HG03280 (cell line): Measurements from ENCODE around the gene CDC42BPA.
"Not testable (repeated sequence)": the region's sequence is repeated elsewhere in the genome, so short reads cannot be mapped to it uniquely, and the experiment has no call there.

Source experiments
- ATAC-seq: cut with Tn5 transposase; IDR thresholded peaks from one replicate; pipeline ENCODE4 v1.9.1; 2021; ENCODE audit warnings: mild to moderate bottlenecking, moderate library complexity; ENCODE audit not compliant: unreplicated experiment

The CDC42BPA gene

DNA sequence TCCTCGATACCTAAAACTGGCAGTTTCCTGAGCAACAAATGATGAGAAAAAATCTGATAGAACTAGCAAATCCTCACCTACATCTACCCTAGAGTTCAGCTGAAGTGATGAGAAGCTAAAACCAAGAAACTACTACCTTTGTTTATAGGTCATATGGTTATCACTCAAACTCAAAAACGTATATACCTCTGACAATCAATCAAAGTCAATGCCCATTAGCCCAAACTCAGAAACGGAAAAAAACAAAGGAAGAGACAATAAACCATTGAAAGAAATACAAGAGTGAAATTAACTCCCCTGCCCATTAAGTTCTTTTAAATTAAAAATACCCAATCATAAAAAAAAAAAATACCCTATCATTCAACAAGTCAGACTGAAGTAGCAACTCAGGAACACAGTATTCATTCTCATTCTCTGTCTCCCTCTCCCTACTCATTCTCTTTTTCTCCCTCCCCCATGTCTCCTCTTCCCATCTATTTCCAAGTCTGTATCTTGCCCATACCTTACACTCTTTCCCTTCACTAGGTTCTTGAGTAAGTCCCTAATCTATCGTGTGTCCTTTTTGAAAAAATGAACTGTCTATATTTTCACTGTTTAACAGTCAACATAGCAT lies 6.8 kb downstream of the CDC42BPA start:
- no peak for ATAC-seq

DNA sequence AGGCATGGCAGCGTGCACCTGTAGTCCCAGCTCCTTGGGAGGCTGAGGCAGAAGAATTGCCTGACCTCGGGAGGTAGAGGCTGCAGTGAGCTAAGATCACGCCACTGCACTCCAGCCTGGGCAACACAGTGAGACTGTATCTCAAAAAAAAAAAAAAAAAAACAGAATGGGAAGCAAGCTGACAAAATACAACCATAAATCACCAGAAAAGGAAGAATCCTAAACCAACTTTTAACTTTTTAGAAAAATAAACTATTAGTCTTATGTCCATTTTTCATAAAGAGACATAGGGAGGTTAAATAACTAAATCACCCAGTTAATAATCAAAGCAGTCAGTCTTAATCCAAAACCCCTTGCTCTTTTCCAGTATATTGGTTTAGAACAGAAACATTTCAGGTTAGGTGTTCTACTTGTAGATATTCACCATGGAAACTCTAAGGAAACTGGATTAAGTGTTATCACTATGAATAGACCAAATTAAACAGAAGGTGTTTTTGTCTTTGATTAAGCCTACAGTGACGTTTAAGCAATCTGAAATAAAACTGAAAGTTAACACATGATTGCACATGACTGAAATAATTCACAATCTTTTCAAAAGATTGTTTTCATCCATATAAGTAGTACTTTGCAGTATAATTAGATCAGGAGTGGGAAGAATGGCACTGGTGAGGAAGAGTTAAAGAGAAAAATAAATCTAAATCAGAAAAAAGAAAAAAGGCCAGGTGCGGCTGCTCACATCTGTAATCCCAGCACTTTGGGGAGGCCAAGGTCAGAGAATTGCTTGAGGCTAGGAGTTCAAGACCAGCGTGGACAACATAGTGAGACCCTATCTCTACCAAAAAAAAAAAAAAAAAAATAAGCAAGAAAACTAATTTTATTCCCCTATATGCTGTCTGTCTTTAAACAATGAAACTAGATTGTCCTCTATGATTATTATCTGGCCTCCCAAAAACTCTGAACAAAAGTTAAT lies 9.6 kb downstream of the CDC42BPA start:
- ATAC-seq = no peak

DNA sequence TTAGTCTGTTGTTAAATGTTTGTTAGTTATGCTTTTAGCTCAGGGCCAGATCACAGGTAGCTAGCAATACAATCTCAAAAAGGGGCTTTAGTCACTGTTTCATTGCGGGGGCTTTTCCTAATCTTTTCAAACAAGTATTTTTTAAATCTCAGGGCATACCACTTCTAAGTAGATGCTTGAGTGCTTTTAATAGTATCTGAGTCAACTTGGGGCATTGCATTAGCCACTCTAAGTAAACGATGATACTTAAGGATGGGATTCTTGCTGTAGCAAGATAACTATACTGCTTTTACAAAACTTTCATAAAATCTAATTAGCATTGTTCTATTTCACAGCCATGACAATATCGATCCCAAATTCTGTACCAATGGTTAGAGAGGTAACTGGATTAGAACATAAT lies 11.6 kb downstream of the CDC42BPA start:
- ATAC-seq = no peak

DNA sequence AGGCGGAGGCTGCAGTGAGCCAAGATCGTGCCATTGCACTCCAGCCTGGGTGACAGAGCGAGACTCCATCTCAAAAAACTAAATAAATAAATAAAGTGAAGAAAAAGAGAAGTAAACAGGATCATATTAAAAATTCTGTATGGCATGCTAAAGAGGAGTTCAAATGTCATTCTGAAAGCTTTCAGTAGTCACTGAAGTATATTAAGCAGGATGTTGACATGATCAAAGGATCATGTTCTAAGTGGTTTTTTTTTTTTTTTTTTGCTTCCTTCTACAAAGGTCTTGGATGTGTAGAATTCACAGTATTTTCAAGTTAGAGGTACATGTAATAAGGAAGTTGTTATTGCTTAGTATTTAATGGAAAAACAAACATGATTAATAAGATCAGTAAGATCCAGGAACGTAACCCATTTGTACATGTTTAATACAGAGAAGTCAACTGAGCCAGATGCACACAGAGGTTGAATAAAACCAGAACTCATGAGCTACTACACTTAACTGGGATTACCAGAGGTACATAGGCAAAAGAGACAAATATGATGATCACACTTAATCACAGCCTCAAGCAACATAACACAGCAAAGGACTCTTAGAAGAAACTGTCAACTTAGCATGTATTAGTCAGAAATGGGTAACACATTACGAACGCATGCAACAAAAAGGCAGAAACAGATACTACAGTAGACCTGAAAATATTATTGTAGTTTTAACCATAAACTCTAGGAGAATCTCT lies 12.2 kb downstream of the CDC42BPA start:
- no peak for ATAC-seq

DNA sequence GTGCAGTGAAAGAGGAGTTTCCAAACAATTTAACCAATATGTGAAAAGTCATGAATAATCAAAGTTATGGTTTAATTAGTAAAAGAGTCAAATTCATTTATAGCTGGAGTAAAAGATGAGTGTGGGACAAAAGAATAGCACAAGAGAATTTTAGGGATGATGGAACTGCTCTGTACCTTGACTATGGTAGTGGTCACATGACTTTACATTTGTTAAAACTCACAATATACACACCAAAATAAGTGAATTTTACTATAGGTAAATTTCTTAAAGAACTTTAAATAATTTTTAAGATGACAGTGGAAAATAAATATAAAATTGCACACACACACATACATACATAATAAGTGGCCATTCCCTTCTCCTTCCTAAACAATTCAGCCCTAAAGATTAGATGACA lies 13.6 kb downstream of the CDC42BPA start:
- ATAC-seq = no peak

DNA sequence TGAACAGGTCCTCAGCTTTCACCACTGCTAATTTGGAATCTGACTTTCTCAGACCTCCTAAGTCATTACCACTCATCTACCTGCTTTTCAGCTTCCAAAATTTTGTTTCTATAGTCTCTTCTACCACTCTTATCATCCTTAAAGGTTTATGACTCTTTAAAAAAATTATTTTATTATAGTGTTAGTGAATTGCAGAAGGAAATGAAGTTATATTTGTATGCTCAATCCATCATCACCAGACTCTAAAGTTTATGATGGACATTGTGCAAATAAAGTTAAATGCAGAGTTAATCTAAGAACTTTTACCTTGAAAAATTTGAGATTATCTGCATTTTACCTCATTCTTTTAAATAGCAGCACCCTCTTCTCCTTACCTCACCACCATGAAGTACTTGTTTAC lies 14.6 kb downstream of the CDC42BPA start:
- ATAC-seq = no peak

DNA sequence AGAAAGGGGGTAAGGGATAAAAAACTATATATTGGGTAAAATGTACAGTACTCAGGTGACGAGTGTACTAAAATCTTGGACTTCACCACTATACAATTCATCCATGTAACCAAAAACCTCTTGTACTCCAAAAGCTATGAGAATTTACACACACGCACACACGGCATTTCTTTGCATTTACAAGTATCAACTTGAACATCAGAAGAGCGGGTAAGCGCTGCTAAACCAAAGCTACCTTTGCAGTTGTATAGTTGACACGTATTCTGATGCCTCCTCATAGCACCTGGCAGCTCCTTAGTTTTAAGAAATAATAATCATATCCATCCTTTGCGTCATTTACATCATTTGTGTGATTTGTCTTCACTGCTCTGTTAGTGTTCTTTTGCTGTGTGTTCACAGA lies 17.6 kb downstream of the CDC42BPA start:
- ATAC-seq = no peak

DNA sequence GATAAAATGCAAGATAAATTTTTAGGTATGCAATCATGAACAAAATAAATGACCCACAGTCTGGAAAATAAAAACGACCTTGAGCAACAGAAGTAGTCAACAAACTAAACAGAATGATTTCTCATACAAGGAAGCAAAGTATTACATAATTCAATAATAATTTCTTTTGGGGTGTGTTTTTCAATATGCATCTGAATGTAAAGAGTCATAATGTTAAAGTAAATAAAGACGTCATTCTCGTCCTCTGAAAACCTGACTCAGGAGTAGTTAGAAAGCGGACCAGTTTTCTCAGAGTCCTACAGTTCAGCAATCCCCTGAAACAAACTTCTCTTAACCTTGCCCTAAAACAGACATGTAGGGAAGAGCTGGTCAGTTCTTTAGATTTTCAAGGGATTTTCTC lies 18.6 kb downstream of the CDC42BPA start:
- ATAC-seq = no peak

DNA sequence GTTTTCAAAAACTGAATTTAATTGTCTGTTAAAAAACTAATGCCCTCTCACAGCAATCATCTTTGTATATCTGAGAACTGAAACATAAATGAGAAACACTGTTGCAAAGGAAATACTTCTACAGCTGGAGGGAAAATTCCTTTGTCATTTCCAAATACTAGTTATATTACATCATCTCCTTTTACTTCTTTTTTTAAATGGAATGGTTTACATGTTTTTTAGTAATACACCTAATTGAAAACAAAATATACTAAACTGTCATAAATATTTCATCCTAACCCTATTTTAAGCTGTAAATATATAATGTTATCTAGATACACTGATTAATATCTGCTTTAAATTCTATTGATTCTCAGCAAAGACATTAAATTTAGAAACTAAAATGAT lies 19.1 kb downstream of the CDC42BPA start:
- no peak for ATAC-seq

DNA sequence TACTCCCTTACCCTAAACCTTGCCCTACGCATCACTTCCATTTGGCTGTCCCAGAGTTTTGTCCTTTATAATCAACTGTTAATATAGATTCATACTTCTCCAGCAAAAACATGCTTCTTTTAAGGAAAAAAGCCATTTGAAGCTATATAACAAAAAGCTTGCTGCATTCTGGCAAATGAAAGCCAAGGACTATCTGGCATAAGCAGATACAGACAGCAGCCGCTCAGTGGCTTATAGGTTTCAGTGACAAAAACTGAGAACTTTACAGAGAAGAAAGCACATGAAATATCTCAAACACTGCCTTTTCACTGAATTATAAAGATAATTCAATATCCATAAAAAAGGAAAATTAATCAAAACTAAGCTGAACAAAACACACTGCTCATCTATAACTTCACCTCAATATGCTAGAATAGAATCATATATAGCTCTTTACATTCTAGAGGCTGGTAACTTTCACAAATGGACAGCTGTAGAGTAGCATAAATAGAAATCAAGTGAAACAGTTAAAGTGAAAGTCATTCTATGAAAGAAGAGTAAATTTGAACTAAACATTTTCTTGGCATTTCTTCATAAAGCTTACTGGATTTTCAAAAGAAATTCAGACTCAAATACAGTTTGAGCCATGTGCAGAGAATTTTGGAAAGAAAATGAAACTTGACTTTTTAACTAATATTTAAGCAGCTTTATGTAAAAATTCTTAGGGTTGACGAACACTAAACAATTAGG lies 19.6 kb downstream of the CDC42BPA start:
- ATAC-seq = no peak

DNA sequence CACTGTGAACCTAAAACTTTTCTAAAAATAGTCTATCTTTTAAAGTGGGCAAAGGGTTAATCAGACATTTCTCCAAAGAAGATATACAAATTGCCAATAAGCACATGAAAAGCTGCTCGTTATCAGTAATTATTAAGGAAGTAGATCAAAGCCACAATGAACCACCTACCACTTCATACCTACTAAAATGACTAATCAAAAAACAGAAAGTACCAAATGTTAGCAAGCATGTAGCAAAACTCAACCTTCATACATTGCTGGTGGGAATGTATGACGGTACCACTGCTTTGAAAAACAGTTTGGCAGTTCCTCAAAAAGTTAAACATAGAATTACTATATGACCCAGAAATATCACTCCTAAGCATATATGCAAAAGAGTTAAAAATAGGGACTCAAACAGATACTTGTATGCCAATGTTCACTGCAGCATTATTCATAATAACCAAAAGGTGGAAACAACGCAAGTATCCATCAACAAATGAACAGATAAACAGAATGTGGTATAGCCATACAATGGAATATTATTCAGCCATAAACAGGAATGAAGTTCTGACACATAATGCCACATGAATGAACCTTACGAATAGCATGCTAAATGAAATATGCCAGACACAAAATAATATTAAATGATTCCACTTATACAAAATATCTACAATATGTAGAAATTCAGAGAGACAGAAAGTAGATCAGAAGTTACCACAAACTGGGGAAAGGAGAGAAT lies 21.1 kb downstream of the CDC42BPA start:
- no peak for ATAC-seq

DNA sequence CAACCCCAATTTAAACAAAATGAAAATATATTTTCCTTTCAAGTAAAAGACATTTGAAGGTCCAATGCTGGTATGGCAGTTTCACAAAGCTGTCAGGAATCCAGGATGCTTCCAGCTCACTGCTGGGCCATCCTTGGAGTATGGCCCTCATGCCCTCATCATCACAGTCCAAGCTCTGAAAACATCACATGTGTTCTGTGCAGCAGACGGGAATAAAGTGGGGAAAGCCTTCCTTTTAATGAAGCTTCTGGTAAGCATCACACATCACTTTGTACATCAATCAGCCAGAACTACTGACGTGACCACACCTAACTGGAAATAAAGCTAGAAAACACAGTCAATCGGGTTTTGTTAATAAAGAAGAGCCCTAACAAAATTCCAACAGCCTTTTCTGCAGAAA lies 22.7 kb downstream of the CDC42BPA start:
- no peak for ATAC-seq

DNA sequence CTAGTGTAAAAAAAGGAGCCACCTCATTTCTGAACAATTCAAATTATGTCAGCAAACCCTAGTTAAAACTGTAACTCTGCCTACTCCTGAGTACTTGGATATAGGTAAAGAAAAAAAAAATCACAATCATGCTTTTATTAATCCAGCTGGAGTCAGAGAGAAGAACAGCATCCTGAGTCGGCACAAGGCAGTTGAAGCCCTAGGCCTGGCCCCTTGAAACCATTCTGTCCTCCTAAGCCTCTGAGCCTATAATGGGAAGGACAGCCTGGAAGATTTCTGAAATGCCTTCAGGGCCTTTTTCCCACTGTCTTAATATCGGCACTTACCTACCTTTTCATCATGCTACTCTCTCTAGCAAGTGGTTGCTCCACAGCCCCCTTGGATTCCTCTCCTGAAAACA lies 32.5 kb downstream of the CDC42BPA start:
- ATAC-seq = no peak

DNA sequence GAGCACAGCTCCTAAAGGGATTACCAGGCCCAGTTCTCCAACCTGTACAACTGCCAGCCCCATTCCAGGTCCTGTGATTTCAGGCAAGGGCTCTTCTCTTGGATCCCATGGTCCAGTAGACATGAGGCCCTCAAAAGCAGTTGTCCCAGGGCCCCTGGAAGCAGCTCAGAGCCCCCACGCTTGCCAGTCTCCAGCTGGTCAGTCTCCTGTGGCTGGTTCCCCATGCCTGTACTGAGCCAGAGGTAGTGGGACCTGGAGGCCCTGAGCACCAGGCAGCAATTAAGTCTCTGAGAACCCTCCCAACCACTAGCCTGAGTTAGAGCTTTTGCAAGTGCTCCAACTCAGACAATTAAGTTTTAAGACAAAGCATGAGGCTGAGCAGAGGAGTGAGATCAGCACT lies 36.9 kb downstream of the CDC42BPA start:
- no peak for ATAC-seq

DNA sequence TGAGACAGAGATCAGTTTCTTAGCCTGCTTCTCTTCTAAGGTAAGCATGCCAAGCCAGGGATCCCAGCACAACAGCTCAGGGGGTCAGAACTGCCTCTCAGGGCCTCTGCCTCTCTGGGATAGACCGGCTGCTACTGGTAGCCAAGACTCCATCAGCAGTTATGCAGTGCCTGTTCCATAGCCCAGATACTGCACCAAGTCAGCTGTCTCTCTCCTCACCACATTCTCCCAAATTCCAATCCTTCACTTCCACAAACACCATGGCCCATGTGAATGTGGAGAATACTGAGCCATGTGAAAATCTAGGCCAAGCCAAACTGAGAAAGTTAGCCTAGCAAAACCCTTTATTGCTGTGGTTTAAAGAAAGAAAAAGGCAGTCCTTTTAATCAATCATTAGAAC lies 37.5 kb downstream of the CDC42BPA start:
- ATAC-seq = no peak

DNA sequence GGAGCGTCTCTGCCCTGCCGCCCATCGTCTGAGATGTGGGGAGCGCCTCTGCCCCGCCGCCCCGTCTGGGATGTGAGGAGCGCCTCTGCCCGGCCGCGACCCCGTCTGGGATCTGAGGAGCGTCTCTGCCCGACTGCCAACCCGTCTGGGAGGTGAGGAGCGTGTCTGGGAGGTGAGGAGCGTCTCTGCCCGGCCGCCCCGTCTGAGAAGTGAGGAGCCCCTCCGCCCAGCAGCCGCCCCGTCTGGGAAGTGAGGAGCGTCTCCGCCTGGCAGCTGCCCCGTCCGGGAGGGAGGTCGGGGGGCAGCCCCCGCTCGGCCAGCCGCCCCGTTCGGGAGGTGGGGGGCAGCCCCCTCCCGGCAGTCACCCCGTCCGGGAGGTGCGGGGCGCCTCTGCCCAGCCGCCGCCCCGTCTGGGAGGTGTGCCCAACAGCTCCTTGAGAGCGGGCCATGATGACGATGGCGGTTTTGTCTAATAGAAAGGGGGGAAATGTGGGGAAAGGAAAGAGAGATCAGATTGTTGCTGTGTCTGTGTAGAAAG lies 42.1 kb downstream of the CDC42BPA start:
- not testable (repeated sequence) for ATAC-seq

DNA sequence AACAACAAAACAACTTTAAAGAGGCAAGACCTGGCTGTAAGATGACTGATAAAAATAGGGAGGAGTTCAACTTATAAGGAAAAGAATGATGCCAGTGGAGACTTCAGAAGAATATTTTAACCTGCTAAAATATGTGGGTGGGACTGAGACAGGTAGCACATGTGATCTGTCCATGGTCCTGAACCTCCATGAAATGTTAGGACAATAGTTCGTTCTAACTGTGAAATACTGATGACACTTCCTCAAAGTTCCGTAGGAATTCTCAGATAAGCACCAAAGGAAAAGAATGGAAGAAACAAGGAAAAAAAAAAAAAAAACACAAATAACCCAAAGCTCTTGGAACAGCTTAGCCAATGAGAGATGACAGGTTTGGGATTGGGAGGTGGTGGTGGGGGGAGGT lies 44.7 kb downstream of the CDC42BPA start:
- ATAC-seq = no peak

DNA sequence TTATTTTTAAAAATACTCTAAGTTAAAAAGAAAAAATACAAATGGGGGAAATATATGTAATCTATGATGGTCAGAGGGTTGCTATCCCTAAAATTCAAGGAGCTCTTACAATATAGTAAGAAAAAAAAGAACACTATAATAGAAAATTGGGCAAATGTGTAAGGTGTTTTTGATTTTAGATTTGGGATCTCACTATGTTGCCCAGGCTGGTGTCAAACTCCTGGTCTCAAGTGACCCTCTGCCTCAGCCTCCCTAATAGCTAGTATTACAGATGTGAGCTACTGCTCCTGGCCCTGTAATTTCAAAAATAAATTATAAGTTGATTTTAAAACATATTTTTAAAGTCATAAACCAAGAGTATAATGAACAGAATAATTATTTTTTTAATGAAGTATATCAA lies 45.9 kb downstream of the CDC42BPA start:
- ATAC-seq = no peak

DNA sequence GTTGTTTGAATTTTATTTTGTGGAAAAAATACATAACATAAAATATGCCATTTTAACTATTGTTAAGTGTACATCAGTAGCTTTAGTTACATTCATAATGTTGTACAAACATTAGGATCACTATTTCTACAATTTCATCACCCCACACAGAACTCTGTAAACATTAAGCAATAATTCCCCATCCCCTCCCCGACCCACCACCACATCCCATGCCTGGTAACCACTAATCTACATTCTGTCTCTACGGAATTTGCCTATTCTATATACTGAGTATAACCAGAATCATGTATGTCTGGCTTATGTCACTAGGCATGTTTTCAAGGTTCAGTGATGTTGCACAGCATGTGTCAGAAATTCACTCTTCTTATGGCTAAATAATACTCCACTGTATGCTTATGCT lies 47.7 kb downstream of the CDC42BPA start:
- no peak for ATAC-seq

DNA sequence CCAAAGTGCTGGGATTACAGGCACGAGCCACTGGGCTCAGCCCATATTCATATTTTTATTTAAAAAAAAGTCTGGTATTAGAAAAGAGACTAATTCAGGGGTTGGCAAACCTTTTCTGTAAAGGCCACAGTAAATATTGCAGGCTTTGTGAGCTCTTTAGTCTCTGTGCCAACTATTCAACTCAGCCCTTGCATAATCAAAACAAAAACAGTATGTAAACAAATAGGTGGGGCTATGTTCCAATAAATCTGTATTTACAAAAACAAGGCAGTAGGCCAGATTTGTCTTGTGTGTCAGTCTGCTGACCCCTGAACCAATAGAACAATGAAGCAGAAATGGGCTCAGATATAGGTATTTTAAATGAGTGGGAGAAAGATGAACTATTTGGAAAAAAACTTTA lies 49.3 kb downstream of the CDC42BPA start:
- ATAC-seq = no peak
